Hepatocyte (in vitro differentiated cells): ENCODE data around the gene PLD1.

Experiments used
- CTCF ChIP-seq: fragments of 200-600 bp; sonication (generic); IDR thresholded peaks from 2 replicates; pipeline ENCODE4 v1.5.1; 2016; ENCODE audit warnings: antibody characterized with exemption, mild to moderate bottlenecking; ENCODE audit not compliant: poor library complexity
- EZH2 ChIP-seq: fragments of 200-600 bp; sonication (generic); IDR thresholded peaks from 2 replicates; pipeline ENCODE4 v1.6.1; 2016; ENCODE audit warnings: antibody characterized with exemption, mild to moderate bottlenecking, borderline replicate concordance
- EZH2phosphoT487 ChIP-seq: fragments of 200-600 bp; sonication (generic); IDR thresholded peaks from one replicate; pipeline ENCODE4 v1.6.1; 2018; ENCODE audit warnings: antibody characterized with exemption, mild to moderate bottlenecking, low read depth, moderate library complexity; ENCODE audit not compliant: unreplicated experiment, severe bottlenecking

GRCh38 chr3:171672124-171672523 lies 138.2 kb downstream of the PLD1 start:
- TF ChIP-seq CTCF (no peak), EZH2phosphoT487 (no peak), EZH2 (no peak)
